WERI-Rb-1 (cell line): ENCODE data around the gene TTC31.
"Not testable (repeated sequence)": the region's sequence is repeated elsewhere in the genome, so short reads cannot be mapped to it uniquely, and the experiment has no call there.

ENCODE experiments used
- DNase-seq: peaks from one replicate; pipeline ENCODE4 v3.0.0-alpha.2; 2020
- H3K27ac ChIP-seq: fragments of 250-450 bp; sonication (Bioruptor Pico); 2 replicates; pipeline ENCODE4 v1.5.1; 2020; ENCODE audit warnings: mild to moderate bottlenecking, moderate library complexity
- H3K27me3 ChIP-seq: fragments of 250-450 bp; sonication (Bioruptor Pico); 2 replicates; pipeline ENCODE4 v1.5.1; 2021; ENCODE audit warnings: mild to moderate bottlenecking, low read depth, moderate library complexity; ENCODE audit not compliant: insufficient read depth, severe bottlenecking
- H3K36me3 ChIP-seq: fragments of 250-450 bp; sonication (Bioruptor Pico); 2 replicates; pipeline ENCODE4 v1.5.1; 2020; ENCODE audit warnings: mild to moderate bottlenecking, moderate library complexity
- H3K4me3 ChIP-seq: 2 replicates; pipeline ENCODE4 v1.5.1; 2011; ENCODE audit warnings: low read depth, mild to moderate bottlenecking, control low read depth, low read length
- H3K9me3 ChIP-seq: fragments of 250-450 bp; sonication (Bioruptor Pico); 2 replicates; pipeline ENCODE4 v1.5.1; 2021; ENCODE audit warnings: mild to moderate bottlenecking, moderate library complexity; ENCODE audit not compliant: severe bottlenecking
- TF ChIP-seq, protein P1 (sequence below): IDR thresholded peaks from 2 replicates; pipeline ENCODE4 v1.5.1; 2011; ENCODE audit warnings: low read depth, mild to moderate bottlenecking, control low read depth, inconsistent platforms, low read length

The TTC31 gene

GRCh38 chr2:74439803-74440377, 43.0 kb upstream of the TTC31 start:
- DNase-seq, result peak; percentile 41
- TF ChIP-seq, protein P1, sequence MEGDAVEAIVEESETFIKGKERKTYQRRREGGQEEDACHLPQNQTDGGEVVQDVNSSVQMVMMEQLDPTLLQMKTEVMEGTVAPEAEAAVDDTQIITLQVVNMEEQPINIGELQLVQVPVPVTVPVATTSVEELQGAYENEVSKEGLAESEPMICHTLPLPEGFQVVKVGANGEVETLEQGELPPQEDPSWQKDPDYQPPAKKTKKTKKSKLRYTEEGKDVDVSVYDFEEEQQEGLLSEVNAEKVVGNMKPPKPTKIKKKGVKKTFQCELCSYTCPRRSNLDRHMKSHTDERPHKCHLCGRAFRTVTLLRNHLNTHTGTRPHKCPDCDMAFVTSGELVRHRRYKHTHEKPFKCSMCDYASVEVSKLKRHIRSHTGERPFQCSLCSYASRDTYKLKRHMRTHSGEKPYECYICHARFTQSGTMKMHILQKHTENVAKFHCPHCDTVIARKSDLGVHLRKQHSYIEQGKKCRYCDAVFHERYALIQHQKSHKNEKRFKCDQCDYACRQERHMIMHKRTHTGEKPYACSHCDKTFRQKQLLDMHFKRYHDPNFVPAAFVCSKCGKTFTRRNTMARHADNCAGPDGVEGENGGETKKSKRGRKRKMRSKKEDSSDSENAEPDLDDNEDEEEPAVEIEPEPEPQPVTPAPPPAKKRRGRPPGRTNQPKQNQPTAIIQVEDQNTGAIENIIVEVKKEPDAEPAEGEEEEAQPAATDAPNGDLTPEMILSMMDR, result no peak
- Histone ChIP-seq H3K9me3 (no peaks in the 10 kb centered on the region), H3K36me3 (no peaks in the 10 kb centered on the region; the same call in 1 of the 2 replicates), H3K27ac (peak overlapping the region; percentile 90), H3K27me3 (no peaks in the 10 kb centered on the region), H3K4me3 (peak overlapping the region; percentile 69)

DNA sequence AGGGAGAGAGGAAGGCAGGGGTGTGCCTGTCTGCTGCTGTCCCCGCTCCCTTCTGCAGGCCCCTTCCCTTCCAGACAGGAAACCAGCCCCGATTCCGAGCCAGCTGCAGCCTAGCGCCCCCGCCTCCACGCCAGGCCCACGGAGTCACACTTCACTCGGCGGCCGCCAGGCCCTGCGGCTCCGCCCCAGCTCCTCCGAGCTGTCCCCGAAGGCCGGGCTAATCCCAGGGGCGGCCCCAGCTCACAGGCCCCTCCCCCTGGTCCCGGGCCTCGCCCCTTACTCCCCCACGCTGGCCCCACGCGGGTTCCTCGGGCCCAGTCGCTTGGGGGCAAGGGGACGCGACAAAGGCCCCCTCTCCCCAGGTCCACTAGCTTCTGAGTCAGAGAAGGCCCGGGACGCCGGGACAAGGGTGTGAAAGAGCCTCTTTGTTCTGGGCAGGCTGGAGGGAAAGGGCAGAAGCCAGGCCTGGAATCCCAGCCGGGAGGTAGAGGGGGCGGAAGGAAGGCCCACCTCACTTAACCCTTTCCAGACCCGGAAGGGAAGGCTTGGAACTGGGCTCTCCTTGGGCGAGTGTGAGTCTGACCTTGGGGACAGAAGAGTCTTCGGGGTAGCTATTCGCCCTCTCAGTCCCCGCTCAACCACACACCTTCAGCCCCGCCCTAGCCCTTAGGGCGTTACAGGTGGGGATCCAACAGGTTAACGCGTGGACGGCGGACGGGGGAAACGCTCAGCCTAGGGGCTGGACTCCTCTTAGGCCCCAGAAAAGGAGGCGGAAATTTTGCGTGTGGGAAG, 42.3 kb upstream of the TTC31 start:
- H3K4me3 ChIP-seq, result peak overlapping the region; percentile 69

GRCh38 chr2:74441170-74441689, 41.7 kb upstream of the TTC31 start:
- TF ChIP-seq, protein P1, result no peak
- Histone ChIP-seq H3K36me3 (no peaks in the 10 kb centered on the region), H3K27me3 (no peaks in the 10 kb centered on the region), H3K27ac (peak overlapping the region; percentile 90), H3K9me3 (no peaks in the 10 kb centered on the region), H3K4me3 (no peak overlapping the region)
- no peak for DNase-seq

More for the DNA sequence above, 42.3 kb upstream of the TTC31 start:
- TF ChIP-seq, protein P1, result peak; percentile 48; the same call in 1 of the 2 replicates
- DNase-seq, result peak; percentile 96
- Histone ChIP-seq H3K27me3 (no peaks in the 10 kb centered on the region), H3K36me3 (no peaks in the 10 kb centered on the region; the same call in 1 of the 2 replicates), H3K9me3 (no peaks in the 10 kb centered on the region), H3K27ac (peak overlapping the region; percentile 90)

GRCh38 chr2:74441690-74442482, 41.0 kb upstream of the TTC31 start, which contains the start of gene RTKN:
TSS of gene RTKN (minus strand) at chr2:74441937. CDS start at chr2:74441816, 121 bp downstream.
- DNase-seq, result no peak
- H3K9me3 ChIP-seq, result no peaks in the 10 kb centered on the region
- peak within 1 kb of the TSS; percentile 69 for H3K4me3 ChIP-seq
- H3K36me3 ChIP-seq, result no peaks in the 10 kb centered on the region
- H3K27me3 ChIP-seq, result no peaks in the 10 kb centered on the region
- peak within 1 kb of the TSS; percentile 90 for H3K27ac ChIP-seq
- TF ChIP-seq, protein P1, result no peak

- H3K27me3 ChIP-seq, H3K4me3 ChIP-seq, H3K9me3 ChIP-seq, H3K27ac ChIP-seq, DNase-seq, H3K36me3 ChIP-seq: not testable (repeated sequence)
These were observed 40.2 kb upstream of the TTC31 start for GRCh38 chr2:74442483-74443297.
